SJSA1 (cell line): ENCODE data around the gene TOX3. TPM values are rescaled to one million over a fixed set of nuclear protein-coding genes. Genes with fewer than 3 reads are reported as not detected.

ENCODE experiments used
- DNase-seq, 2 experiments: peaks; one replicate each; pipeline ENCODE4 v3.0.0-alpha.2; 2015 to 2020; ENCODE audit warnings: low spot score in 2 of 2, low read depth in 1 of 2
- H3K27ac ChIP-seq: fragments of 250-450 bp; sonication (Bioruptor Pico); 2 replicates; pipeline ENCODE4 v1.5.1; 2020; ENCODE audit warnings: mild to moderate bottlenecking, moderate library complexity
- H3K27me3 ChIP-seq: fragments of 250-450 bp; sonication (Bioruptor Pico); replicated peaks from 2 replicates; pipeline ENCODE4 v1.5.1; 2020; ENCODE audit warnings: mild to moderate bottlenecking, moderate library complexity
- H3K36me3 ChIP-seq: fragments of 250-450 bp; sonication (Bioruptor Pico); 2 replicates; pipeline ENCODE4 v1.5.1; 2020; ENCODE audit warnings: mild to moderate bottlenecking
- H3K4me1 ChIP-seq: fragments of 250-450 bp; sonication (Bioruptor Pico); replicated peaks from 2 replicates; pipeline ENCODE4 v1.6.1; 2021; ENCODE audit warnings: mild to moderate bottlenecking
- H3K4me3 ChIP-seq: fragments of 250-450 bp; sonication (Bioruptor Pico); 2 replicates; pipeline ENCODE4 v1.5.1; 2020; ENCODE audit warnings: mild to moderate bottlenecking
- H3K9me3 ChIP-seq: fragments of 250-450 bp; sonication (Bioruptor Pico); replicated peaks from 2 replicates; pipeline ENCODE4 v1.5.1; 2020; ENCODE audit warnings: mild to moderate bottlenecking
- total RNA-seq: library from RNA; depleted of rRNA; stranded (reverse); fragments of >200 nt; shearing (Covaris generic); gene quantifications from 2 replicates; pipeline ENCODE4 v1.2.3, GENCODE V29; 2014

TOX3 gene
- total RNA-seq, 1 experiment from 2014 or later, result 0.05 TPM

DNA sequence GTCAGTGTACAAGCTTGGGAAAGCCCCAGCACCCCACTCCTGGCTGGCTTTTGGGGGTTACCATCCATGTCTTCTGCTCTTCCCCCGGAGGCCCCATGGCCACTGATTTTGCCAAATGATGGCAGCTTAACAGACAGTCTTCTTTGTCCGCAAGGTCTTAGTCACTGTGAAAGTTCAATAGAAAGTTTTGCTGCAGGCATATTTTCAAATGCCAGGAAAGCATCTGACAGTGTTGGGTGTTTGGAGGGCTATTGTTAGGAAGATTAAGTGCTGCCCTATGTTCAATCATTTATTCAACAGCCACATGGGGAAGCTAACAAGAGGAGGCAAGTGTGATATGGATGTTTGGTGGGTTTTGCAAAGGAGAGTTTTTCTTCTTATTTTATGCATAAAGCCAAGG lies 122.4 kb downstream of the TOX3 start:
- Histone ChIP-seq H3K27ac (no peak overlapping the region), H3K4me1 (no peaks in the 10 kb centered on the region), H3K36me3 (no peaks in the 10 kb centered on the region), H3K27me3 (no peaks in the 10 kb centered on the region), H3K9me3 (no peaks in the 10 kb centered on the region), H3K4me3 (no peak overlapping the region)
- no peak for DNase-seq

DNA sequence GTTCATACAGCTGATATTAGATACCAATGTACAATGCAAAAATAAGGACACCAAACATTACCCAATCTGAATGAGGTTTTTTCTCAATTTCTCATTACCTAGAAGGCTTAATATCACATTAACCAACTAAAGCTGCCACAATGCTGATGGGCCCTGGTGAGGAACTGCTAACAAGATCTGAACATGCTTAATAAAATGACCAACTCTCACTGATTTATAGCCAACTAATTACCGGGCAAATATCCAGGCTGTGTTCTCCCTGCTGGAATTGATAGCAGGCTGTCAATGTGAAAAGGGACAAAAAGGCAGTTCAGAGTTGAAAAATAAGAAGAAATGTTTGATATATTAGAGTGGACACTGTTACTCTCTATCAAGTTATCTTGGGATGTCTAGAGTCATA lies 124.6 kb downstream of the TOX3 start:
- no peak for DNase-seq
- no peak overlapping the region for H3K4me3 ChIP-seq
- H3K4me1 ChIP-seq, result no peaks in the 10 kb centered on the region
- no peaks in the 10 kb centered on the region for H3K9me3 ChIP-seq
- no peaks in the 10 kb centered on the region for H3K36me3 ChIP-seq
- no peak overlapping the region for H3K27ac ChIP-seq
- no peaks in the 10 kb centered on the region for H3K27me3 ChIP-seq

DNA sequence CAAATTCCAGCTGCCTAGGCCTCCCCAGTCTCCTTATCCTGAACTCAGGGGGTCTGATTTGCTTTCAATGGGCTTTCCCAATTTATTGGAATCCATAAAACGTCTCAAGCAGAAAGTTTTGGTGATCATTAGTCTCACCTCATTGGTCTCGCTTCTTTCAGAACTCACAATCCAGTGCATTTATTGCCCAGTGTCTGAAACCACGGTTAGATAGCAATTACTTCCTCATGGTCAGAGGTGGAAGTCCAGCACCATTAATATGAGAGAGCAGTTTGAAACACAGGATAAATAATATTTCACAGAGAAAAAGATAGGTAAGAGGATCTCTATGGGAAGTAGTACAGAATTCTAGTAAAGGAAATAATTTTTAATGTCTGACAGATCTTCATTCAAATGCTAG lies 128.7 kb downstream of the TOX3 start:
- no peak overlapping the region for H3K4me3 ChIP-seq
- H3K4me1 ChIP-seq, result no peaks in the 10 kb centered on the region
- no peaks in the 10 kb centered on the region for H3K27me3 ChIP-seq
- no peaks in the 10 kb centered on the region for H3K9me3 ChIP-seq
- H3K27ac ChIP-seq, result no peak overlapping the region
- DNase-seq, result no peak
- H3K36me3 ChIP-seq, result no peaks in the 10 kb centered on the region

DNA sequence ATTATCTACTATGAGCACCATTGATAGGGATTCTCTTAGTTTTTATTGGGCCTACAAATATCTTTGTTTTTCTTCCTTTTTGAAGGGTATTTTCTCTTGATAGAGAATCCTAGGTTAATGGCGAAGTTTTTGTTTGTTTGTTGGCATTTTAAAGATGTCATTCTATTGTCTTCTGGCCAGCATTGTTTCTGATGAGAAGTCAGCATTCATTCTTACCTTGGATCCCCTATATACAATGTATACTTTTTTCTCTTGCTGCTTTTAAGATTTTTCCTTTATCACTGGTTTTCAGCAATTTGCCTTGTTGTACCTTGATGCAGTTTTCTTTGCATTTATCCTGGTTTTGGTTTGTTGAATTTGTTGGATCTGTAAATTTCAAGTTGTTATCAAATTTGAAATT lies 130.1 kb downstream of the TOX3 start:
- DNase-seq, result no peak
- Histone ChIP-seq H3K9me3 (no peaks in the 10 kb centered on the region), H3K4me1 (no peaks in the 10 kb centered on the region), H3K4me3 (no peak overlapping the region), H3K27ac (no peak overlapping the region), H3K36me3 (no peaks in the 10 kb centered on the region), H3K27me3 (no peaks in the 10 kb centered on the region)

DNA sequence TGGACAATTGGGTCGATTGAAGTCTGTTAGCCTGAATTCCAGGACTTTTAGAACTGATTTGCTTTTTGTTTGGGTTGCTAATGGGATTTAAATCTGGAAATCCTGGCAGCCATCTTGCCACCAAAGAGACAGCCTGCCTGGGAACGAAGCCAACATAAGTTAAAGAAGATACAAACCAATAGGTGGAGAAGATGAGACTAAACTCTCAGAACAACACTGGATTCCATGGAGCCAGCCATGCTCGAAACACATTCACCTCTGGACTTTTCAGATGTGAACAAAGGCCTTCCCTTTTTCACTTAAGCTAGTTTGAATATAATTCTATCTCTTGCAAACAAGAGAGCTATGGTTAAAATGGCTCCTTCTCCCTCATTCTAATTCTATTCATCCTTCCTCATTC lies 135.9 kb downstream of the TOX3 start:
- Histone ChIP-seq H3K9me3 (no peaks in the 10 kb centered on the region), H3K36me3 (no peaks in the 10 kb centered on the region), H3K27me3 (no peaks in the 10 kb centered on the region), H3K4me3 (no peak overlapping the region), H3K4me1 (no peaks in the 10 kb centered on the region), H3K27ac (no peak overlapping the region)
- DNase-seq, result no peak

DNA sequence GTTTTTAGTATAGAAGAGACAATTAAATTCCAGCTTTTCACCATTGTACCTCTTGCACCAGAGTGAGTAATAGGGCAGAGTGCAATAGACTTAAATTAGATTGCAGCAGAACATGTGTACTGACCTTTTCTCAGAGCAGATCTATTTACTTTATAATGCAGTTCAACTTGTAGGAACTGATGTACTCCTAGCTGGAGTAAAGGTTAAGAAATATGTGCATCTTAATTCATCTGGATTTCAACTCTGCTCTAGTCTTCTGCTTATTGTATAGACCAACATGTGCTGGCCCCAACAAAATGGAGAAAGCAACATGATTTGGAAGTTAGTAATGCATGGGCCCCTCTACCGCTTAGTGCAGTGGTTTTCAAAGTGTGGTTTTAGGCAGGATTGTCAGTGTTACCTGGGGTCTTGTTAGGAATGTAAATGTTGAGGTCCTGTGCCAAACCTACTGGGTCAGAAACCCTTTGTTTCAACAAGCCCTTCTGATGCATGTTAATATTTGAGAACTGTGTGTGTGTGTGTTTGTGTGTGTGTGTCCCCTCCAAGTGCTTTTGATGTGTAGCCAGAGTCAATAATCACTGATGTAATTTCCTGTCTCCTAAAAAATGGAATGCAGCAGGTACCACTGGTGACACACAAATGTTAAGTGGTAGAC lies 138.6 kb downstream of the TOX3 start:
- H3K36me3 ChIP-seq, result no peaks in the 10 kb centered on the region
- no peaks in the 10 kb centered on the region for H3K4me1 ChIP-seq
- no peaks in the 10 kb centered on the region for H3K9me3 ChIP-seq
- DNase-seq, result no peak
- no peak overlapping the region for H3K27ac ChIP-seq
- no peak overlapping the region for H3K4me3 ChIP-seq
- H3K27me3 ChIP-seq, result no peaks in the 10 kb centered on the region

DNA sequence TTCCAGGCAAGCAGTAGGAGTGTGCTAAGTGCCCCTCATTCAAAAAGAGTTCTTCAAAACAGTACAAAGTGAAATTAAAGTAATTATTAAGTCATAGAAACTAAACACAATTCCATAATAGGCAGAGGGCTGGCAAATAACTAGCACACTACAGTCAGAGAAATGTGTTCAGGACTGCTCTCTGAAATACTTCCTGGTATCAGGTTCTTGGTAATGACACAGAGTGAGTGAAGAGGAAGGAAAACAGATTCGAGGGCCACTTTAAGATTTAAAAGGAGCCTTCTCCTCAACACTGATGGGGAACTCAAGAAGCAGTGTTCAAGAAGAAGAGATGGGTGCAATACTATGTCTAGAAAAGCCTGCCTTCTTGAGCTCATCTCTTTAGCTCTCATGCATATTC lies 139.2 kb downstream of the TOX3 start:
- no peak for DNase-seq
- Histone ChIP-seq H3K27me3 (no peaks in the 10 kb centered on the region), H3K9me3 (no peaks in the 10 kb centered on the region), H3K36me3 (no peaks in the 10 kb centered on the region), H3K4me1 (no peaks in the 10 kb centered on the region), H3K4me3 (no peak overlapping the region), H3K27ac (no peak overlapping the region)

DNA sequence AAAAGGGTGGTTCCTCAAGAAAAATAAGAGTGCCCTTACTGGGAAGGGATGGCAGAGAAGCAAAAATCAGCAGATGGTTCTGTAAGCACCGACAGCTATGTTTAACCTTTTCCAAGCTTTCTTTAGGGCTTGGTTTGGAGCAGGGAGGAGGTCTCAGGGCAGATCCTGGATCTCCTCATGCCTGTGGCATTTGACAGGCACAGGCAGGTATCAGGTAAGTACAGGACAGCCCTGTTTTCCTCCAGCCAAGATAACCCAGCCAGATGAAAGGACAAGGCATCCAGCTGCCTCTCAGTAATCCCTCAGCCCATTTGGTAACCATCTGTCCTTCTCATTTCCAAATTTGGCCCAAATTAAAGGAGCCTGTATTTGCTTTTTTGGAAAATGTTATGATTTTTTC lies 141.5 kb downstream of the TOX3 start:
- Histone ChIP-seq H3K9me3 (no peaks in the 10 kb centered on the region), H3K4me3 (no peak overlapping the region), H3K27ac (no peak overlapping the region), H3K27me3 (no peaks in the 10 kb centered on the region), H3K4me1 (no peaks in the 10 kb centered on the region), H3K36me3 (no peaks in the 10 kb centered on the region)
- no peak for DNase-seq

DNA sequence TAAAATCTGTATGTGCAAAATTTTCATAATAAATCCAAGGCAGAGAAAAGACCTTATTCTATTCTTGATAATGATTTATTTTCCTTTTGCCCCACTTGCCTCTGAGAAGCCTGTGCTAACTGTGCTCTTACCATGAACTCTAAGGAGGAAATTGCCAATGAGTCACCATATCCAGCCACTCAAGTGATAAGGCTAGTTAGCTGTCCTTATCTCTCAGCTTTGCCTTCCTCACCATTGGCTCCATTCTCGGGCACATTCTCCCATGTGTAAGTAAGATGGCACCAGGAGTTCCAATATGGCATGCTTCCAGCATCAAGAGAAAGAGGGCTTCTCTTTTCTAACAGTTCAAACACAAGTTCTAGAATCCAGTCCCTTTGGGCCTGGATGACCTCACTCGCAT lies 142.4 kb downstream of the TOX3 start:
- H3K4me1 ChIP-seq, result no peaks in the 10 kb centered on the region
- H3K36me3 ChIP-seq, result no peaks in the 10 kb centered on the region
- H3K27me3 ChIP-seq, result no peaks in the 10 kb centered on the region
- no peak overlapping the region for H3K27ac ChIP-seq
- H3K9me3 ChIP-seq, result no peaks in the 10 kb centered on the region
- no peak overlapping the region for H3K4me3 ChIP-seq
- DNase-seq, result no peak

DNA sequence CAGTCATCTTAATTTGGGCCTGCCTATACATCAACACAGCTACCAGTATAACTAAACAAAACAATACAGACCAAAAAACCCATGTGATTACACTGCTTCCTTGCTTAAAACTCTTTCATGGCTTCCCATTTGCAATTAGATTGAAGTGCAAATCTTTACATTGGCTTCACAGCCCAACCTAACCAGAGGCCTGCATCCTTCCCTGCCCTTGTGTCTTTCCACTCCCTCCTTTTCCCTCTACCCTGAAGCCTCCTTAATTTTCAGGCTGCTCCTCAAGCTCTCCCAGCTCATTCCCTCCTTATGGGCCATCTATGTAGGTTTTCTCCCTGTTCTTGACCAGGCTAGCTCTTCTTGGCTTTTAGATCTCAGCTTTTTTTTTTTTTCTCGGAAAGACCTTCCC lies 147.8 kb downstream of the TOX3 start:
- no peak overlapping the region for H3K27ac ChIP-seq
- DNase-seq, result no peak
- no peak overlapping the region for H3K4me3 ChIP-seq
- no peaks in the 10 kb centered on the region for H3K27me3 ChIP-seq
- H3K4me1 ChIP-seq, result no peaks in the 10 kb centered on the region
- H3K36me3 ChIP-seq, result no peaks in the 10 kb centered on the region
- no peaks in the 10 kb centered on the region for H3K9me3 ChIP-seq

DNA sequence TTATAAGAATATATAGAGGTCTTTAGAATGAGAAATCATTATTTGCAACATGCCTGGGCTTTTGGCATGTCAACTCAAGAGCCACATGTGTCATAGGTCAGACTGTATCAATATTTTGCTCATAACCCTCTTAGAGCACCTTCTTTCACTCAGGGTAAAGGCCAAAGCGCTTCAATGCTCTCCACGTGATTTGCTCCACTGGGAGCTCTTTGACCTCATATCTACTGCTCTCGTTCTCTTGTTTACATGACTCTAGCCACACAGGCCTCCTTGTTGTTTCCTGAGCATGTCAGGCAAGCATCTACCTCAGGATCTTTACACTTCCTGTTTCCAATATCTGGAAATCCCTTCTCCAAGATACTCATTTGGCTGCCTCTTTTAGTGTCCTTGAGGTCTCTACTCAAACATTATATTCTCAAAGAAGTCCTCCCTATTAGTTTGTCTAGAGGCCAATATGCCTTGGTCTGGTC lies 148.4 kb downstream of the TOX3 start:
- no peaks in the 10 kb centered on the region for H3K4me1 ChIP-seq
- H3K4me3 ChIP-seq, result no peak overlapping the region
- no peaks in the 10 kb centered on the region for H3K27me3 ChIP-seq
- no peak overlapping the region for H3K27ac ChIP-seq
- H3K9me3 ChIP-seq, result no peaks in the 10 kb centered on the region
- no peaks in the 10 kb centered on the region for H3K36me3 ChIP-seq
- DNase-seq, result no peak

DNA sequence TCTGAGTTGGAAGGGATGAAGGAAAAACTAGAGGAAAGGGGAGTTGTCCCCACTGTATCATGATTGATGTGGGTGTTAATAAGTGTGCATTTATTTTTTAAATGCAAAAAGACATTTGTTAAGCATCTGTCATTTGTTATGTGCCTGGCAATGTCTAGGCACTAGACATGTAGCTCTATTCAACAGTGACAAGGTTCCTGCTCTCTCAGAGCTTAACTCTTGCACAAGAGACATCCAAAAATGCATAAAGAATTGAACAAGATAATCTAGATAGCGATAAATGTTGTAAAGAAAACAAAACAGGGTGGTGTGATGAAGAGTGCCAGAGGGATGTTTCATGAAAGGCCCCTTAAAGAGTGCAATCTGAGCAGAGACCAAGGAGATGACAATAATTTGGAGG lies 148.9 kb downstream of the TOX3 start:
- no peaks in the 10 kb centered on the region for H3K9me3 ChIP-seq
- H3K4me3 ChIP-seq, result no peak overlapping the region
- H3K4me1 ChIP-seq, result no peaks in the 10 kb centered on the region
- H3K27me3 ChIP-seq, result no peaks in the 10 kb centered on the region
- no peak for DNase-seq
- no peak overlapping the region for H3K27ac ChIP-seq
- H3K36me3 ChIP-seq, result no peaks in the 10 kb centered on the region

DNA sequence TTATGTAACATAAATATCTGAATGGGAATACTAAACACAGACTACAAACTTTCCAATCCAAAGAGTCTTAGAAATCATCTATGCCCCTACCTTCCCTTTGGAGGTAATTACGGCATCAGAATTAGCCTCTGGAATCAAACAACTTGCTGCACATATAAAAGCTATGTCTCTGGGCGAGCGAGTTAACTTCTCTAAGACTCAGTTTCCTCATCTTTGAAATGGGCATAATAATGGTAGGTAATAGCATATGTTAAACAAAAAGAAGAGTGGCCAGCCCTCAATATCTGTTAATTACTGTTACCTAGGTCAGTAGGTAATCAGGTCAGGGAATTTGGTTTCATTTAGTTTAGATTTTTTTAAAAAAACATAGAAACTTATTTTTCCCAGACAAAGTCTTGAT lies 153.5 kb downstream of the TOX3 start:
- Histone ChIP-seq H3K27me3 (no peaks in the 10 kb centered on the region), H3K36me3 (no peaks in the 10 kb centered on the region), H3K4me1 (no peaks in the 10 kb centered on the region), H3K9me3 (no peaks in the 10 kb centered on the region), H3K4me3 (no peak overlapping the region), H3K27ac (no peak overlapping the region)
- no peak for DNase-seq

DNA sequence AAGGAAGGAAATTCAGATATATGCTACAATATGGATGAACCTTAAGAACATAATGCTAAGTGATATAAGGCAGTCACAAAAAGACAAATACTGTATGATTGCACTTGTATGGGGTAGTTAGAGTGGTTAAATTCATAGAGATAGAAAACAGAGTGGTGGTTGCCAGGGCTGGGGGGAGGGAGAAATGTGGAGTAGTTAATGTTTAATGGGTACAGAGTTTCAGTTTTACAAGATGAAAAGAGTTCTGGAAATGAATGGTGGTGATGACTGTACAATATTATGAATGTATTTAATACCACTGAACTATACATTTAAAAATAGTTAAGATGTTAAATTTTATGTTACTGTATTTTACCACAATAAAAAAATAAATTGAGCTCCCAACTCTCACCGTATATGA lies 157.9 kb downstream of the TOX3 start:
- Histone ChIP-seq H3K4me1 (no peaks in the 10 kb centered on the region), H3K27ac (no peak overlapping the region), H3K27me3 (no peaks in the 10 kb centered on the region), H3K36me3 (no peaks in the 10 kb centered on the region), H3K9me3 (no peaks in the 10 kb centered on the region), H3K4me3 (no peak overlapping the region)
- no peak for DNase-seq
